Peyer's patch (tissue), 4 donors: ENCODE results near the gene GPR107.

Experiments
- POLR2A ChIP-seq, 2 donors: fragments of 450-650 bp; IDR thresholded peaks; one replicate each; pipeline ENCODE4 v1.5.1; 2017; ENCODE audit warnings: antibody characterized with exemption in 2 of 2, mild to moderate bottlenecking in 2 of 2, moderate library complexity in 2 of 2
- TF ChIP-seq, protein P1 (sequence below), 6 experiments: fragments of 450-650 bp in 4 of 6; fragments of 200-600 bp in 2 of 6; sonication (generic) in 1 of 6; IDR thresholded peaks; one replicate each; pipeline ENCODE4 v1.5.1; 2017 to 2019; ENCODE audit warnings: antibody characterized with exemption in 6 of 6, mild to moderate bottlenecking in 3 of 6, moderate library complexity in 1 of 6

DNA sequence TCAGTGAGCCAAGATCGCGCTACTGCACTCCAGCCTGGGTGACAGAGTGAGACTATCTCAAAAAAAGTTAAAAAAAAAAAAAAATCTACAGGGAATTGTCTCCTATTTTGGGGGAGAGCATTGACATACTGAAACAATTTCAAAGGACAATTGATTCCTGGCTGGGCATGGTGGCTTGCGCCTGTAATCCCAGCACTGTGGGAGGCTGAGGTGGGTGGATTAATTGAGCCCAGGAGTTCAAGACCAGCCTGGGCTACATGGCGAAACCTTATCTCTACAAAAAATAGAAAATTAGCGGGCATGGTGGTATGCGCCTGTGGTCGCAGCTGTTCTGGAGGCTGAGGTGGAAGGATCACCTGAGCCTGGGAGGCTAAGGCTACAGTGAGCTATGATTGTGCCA is 30.6 kb downstream of the GPR107 start:
- TF ChIP-seq, protein P1, sequence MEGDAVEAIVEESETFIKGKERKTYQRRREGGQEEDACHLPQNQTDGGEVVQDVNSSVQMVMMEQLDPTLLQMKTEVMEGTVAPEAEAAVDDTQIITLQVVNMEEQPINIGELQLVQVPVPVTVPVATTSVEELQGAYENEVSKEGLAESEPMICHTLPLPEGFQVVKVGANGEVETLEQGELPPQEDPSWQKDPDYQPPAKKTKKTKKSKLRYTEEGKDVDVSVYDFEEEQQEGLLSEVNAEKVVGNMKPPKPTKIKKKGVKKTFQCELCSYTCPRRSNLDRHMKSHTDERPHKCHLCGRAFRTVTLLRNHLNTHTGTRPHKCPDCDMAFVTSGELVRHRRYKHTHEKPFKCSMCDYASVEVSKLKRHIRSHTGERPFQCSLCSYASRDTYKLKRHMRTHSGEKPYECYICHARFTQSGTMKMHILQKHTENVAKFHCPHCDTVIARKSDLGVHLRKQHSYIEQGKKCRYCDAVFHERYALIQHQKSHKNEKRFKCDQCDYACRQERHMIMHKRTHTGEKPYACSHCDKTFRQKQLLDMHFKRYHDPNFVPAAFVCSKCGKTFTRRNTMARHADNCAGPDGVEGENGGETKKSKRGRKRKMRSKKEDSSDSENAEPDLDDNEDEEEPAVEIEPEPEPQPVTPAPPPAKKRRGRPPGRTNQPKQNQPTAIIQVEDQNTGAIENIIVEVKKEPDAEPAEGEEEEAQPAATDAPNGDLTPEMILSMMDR (IDR thresholded peaks at IDR 0.05): no peak
- no peak for TF ChIP-seq POLR2A (IDR thresholded peaks at IDR 0.05)
